Right lung (tissue), 5 donors: ENCODE data around the gene SLC37A4. TPM values are rescaled to one million over a fixed set of nuclear protein-coding genes. Genes with fewer than 3 reads are reported as not detected.
"Not testable (repeated sequence)": the region's sequence is repeated elsewhere in the genome, so short reads cannot be mapped to it uniquely, and the experiment has no call there.

Source experiments
- DNase-seq, 2 donors: peaks; one replicate each; pipeline ENCODE4 v3.0.0-alpha.2; 2013
- polyA plus RNA-seq, 5 donors: library from polyadenylated mRNA; unstranded; fragments of 120-200 nt; gene quantifications; one replicate each; pipeline versions ENCODE4 v1.2.1 to v1.2.3, GENCODE V29; 2013; ENCODE audit warnings: inconsistent platforms in 1 of 5, low replicate concordance in 1 of 5; ENCODE audit not compliant: insufficient read length in 5 of 5, insufficient read depth in 1 of 5

The SLC37A4 gene
- polyA plus RNA-seq, 5 donors, result 23.1 to 30.1 (median 24.3) TPM

GRCh38 chr11:119018074-119018938 is 12.4 kb downstream of the SLC37A4 start, which contains the start of the genes RPS25 and TRAPPC4:
Gene RPS25 (minus strand): TSS chr11:119018343. CDS start chr11:119018284, 59 bp downstream.
Gene TRAPPC4 (plus strand): TSS chr11:119018766. CDS start chr11:119018796, 30 bp downstream.
- DNase-seq, result peak; percentile 96 to 97

- DNase-seq, result not testable (repeated sequence)
Measured at GRCh38 chr11:119017377-119017776, 13.3 kb downstream of the SLC37A4 start.

GRCh38 chr11:119016216-119017009 is 14.3 kb downstream of the SLC37A4 start:
- DNase-seq, result no peak

DNA sequence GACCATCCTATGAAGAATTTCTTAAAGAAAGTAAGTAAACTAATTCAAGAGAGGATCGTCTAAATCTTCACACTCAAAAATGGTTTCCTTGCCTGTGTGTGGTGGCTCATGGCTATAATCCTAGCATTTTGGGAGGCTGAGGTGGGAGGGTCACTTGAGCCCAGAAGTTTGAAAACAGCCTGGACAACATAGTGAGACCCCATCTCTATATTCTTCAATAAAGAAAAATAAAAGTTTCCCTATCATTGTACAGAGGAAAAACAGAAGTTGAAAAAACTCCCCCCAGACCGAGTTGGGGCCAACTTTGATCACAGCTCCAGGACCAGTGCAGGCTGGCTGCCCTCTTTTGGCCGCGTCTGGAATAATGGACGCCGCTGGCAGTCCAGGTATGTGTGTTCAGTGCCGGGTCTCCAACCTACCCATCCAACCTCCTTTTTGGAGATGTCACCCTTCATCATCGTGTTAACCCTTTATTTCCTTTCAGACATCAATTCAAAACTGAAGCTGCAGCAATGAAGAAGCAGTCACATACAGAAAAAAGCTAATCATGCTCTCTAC is 15.5 kb downstream of the SLC37A4 start:
- DNase-seq, result no peak

GRCh38 chr11:119014209-119014924 is 16.3 kb downstream of the SLC37A4 start:
- DNase-seq, result no peak

- DNase-seq, result no peak
Measured at GRCh38 chr11:119012629-119013170, 18.0 kb downstream of the SLC37A4 start.

GRCh38 chr11:119011476-119012053 is 19.1 kb downstream of the SLC37A4 start:
- DNase-seq, result no peak

DNA sequence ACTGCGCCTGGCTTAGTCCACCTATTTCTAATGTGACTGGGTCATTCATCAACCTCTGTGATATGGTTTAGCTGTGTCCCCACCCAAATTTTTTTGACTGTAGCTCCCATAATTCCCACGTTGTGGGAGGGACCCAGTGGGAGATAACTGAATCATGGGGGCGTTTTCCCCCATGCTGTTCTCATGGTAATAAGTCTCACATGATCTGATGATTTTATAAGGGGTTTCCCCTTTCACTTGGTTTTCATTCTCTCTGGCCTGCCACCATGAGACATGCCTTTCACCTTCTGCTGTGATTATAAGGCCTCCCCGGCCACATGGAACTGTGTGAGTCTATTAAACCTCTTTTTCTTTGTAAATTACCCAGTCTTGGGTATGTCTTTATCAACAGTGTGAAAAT is 24.0 kb downstream of the SLC37A4 start:
- DNase-seq, result no peak

DNA sequence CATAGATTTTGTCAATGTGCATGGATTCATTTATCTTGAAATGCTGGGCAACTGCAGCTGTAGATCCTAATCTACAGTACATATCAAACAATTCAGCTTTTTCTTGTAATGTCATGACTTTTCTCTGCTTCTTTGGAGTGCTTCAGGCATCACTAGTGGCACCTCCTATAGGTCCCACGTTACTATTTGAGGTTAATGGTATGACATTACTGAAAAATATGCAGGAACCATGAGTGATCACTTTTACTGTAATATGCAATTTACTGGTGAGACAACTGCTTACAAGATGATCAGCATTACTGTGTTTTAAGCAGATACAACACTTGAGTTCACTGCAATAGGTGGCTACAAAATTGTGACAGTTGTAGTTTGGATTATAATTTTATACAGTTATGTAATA is 29.8 kb downstream of the SLC37A4 start:
- DNase-seq, result no peak

DNA sequence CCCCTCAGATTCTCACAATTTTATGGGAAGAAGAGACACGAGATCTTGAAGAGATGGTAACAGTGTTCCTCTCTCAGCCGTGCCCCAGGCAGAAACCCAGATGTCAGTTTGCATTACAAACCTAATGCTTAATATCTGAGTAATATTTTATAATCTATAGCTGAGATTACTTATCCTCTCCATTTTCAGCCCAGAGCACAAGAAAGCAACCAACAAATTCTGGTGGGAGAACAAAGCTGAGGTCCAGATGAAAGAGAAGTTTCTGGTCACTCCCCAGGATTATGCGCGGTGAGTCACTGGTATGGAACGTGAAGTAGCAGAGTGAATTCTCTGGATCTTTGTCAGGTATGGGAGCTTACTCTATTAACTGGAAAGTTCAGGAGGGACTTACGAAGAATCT is 31.9 kb downstream of the SLC37A4 start:
- no peak for DNase-seq

DNA sequence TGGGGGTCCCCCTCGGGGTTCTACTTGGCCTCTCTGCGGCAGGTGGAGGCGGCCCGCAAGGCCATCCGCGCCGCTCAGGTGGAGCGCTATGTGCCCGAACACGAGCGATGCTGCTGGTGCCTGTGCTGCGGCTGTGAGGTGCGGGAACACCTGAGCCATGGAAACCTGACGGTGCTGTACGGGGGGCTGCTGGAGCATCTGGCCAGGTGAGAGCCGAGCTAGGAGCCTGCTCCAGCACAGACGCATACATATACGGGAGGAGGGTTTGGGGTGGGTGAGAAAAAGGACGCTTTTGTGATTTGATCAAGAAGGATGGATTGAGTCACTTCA is 32.3 kb downstream of the SLC37A4 start:
- DNase-seq, result no peak

GRCh38 chr11:118997627-118998387 is 32.9 kb downstream of the SLC37A4 start, which contains the start of gene CENATAC:
Gene CENATAC (plus strand): TSS chr11:118998138. CDS start chr11:118998198, 60 bp downstream.
- DNase-seq, result peak; percentile 88 to 89

- DNase-seq, result peak in 1 of 2 donors; percentile 10
Measured at GRCh38 chr11:118996926-118997626, 33.6 kb downstream of the SLC37A4 start.

DNA sequence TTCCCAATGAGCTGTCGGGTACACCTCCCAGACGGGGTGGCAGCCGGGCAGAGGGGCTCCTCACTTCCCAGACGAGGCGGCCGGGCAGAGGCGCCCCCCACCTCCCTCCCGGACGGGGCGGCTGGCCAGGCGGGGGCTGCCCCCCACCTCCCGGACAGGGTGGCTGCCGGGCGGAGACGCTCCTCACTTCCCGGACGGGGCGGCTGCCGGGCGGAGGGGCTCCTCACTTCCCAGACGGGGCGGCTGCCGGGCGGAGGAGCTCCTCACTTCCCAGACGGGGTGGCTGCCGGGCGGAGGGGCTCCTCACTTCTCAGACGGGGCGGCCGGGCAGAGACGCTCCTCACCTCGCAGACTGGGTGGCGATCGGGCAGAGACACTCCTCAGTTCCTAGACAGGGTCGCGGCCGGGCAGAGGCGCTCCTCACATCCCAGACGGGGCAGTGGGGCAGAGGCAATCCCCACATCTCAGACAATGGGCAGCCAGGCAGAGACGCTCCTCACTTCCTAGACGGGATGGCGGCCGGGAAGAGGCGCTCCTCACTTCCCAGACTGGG is 39.1 kb downstream of the SLC37A4 start:
- DNase-seq, result not testable (repeated sequence)

GRCh38 chr11:118988280-118988679 is 42.4 kb downstream of the SLC37A4 start:
- DNase-seq, result no peak

DNA sequence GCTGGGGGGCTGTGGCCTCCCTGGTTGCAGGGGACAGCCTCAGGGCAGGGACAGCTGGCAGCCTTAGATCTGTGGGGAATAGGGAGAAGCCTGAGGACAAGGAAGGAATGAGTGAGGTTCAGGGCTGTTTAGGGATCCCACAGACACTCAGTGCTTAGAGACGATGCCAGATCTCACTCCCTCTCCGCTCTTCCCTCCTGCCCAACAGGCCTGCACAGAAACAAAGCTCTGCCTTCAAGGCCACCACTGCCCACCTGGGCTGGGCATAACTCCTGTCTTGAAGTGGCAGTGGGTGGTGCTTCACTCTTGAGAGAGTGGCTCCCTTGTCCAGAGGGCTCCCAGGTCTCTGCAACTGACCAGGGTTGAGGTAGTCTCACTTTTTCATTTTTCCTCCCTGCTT is 45.9 kb downstream of the SLC37A4 start:
- no peak for DNase-seq

- DNase-seq, result not testable (repeated sequence)
Measured at GRCh38 chr11:118984337-118984736, 46.3 kb downstream of the SLC37A4 start.

GRCh38 chr11:118980191-118980881 is 50.3 kb downstream of the SLC37A4 start:
- DNase-seq, result no peak
